H1 (cell line): ENCODE data around the gene EPB42. TPM values are rescaled to one million over a fixed set of nuclear protein-coding genes. Genes with fewer than 3 reads are reported as not detected.

Experiments used
- CTCF ChIA-PET: fragments of 300-600 bp; sonication (Branson Sonifier 250); formaldehyde crosslinking; loops from one replicate; lab custom pipeline; 2021; ENCODE audit not compliant: partially characterized antibody; lab: Charles Lee
- POLR2A ChIA-PET: fragments of 300-600 bp; sonication (Branson Sonifier 250); formaldehyde crosslinking; loops from one replicate; lab custom pipeline; 2021; ENCODE audit warnings: inconsistent platforms; ENCODE audit not compliant: partially characterized antibody; lab: Charles Lee
- DNase-seq, 2 experiments: peaks; one replicate each; pipeline versions ENCODE4 v3.0.0 to v3.0.0-alpha.2; 2010 to 2022; ENCODE audit warnings: low spot score in 2 of 2, low read depth in 1 of 2, mixed read lengths in 1 of 2
- FAIRE-seq: peaks from 2 replicates; lab custom pipeline; 2011; peaks lifted over from hg19 to GRCh38; lab: Jason Lieb, UNC
- H2AFZ ChIP-seq: 2 replicates; pipeline ENCODE4 v1.8.1; 2012; ENCODE audit warnings: low read length, inconsistent platforms
- H2AK5ac ChIP-seq: 2 replicates; pipeline ENCODE4 v1.6.1; 2013; ENCODE audit warnings: low read depth, low read length
- H2BK120ac ChIP-seq: replicated peaks from 2 replicates; pipeline ENCODE3; 2013; ENCODE audit warnings: low read depth, low read length, inconsistent platforms
- H2BK12ac ChIP-seq: 2 replicates; pipeline ENCODE4 v1.6.1; 2013; ENCODE audit warnings: low read depth, low read length
- H2BK15ac ChIP-seq: 2 replicates; pipeline ENCODE4 v1.6.1; 2013; ENCODE audit warnings: low read length
- H2BK20ac ChIP-seq: 2 replicates; pipeline ENCODE4 v1.6.1; 2013; ENCODE audit warnings: low read length
- H2BK5ac ChIP-seq: 2 replicates; pipeline ENCODE4 v1.6.1; 2013; ENCODE audit warnings: low read depth, low read length
- H3K14ac ChIP-seq: 2 replicates; pipeline ENCODE4 v1.6.1; 2013; ENCODE audit warnings: inconsistent platforms; ENCODE audit not compliant: insufficient read length
- H3K18ac ChIP-seq: 2 replicates; pipeline ENCODE4 v1.6.1; 2013; ENCODE audit warnings: low read length; ENCODE audit errors: extremely low read depth
- H3K23ac ChIP-seq: 2 replicates; pipeline ENCODE4 v1.6.1; 2013; ENCODE audit warnings: inconsistent platforms; ENCODE audit not compliant: insufficient read length
- H3K23me2 ChIP-seq: 2 replicates; pipeline ENCODE4 v1.6.1; 2013; ENCODE audit warnings: low read depth, low read length
- H3K27ac ChIP-seq: 2 replicates; pipeline ENCODE4 v1.6.1; 2011; ENCODE audit warnings: low read depth, low read length, inconsistent platforms
- H3K27me3 ChIP-seq, 4 experiments: replicated peaks in 1 of 4; 1 replicate in 1 of 4; 2 replicates in 3 of 4; pipeline versions ENCODE4 v1.6.1 to v1.8.1; 2011 to 2013; ENCODE audit warnings: low read length in 3 of 4, mild to moderate bottlenecking in 3 of 4, inconsistent platforms in 2 of 4, mixed read lengths in 2 of 4, moderate library complexity in 1 of 4; ENCODE audit not compliant: control insufficient read depth in 3 of 4, insufficient read depth in 3 of 4; ENCODE audit errors: extremely low read depth in 1 of 4
- H3K36me3 ChIP-seq, 4 experiments: 2 replicates each; pipeline versions ENCODE4 v1.6.1 to v1.8.1; 2011 to 2013; ENCODE audit warnings: mild to moderate bottlenecking in 4 of 4, low read length in 3 of 4, moderate library complexity in 2 of 4, control low read depth in 1 of 4, inconsistent platforms in 1 of 4; ENCODE audit not compliant: insufficient read depth in 4 of 4, control insufficient read depth in 2 of 4
- H3K4ac ChIP-seq: replicated peaks from 2 replicates; pipeline ENCODE3; 2013; ENCODE audit warnings: low read length, low read depth, mixed read lengths, inconsistent platforms; ENCODE audit not compliant: insufficient read length
- H3K4me1 ChIP-seq, 4 experiments: replicated peaks in 1 of 4; 1 replicate in 1 of 4; 2 replicates in 3 of 4; pipeline versions ENCODE4 v1.6.1 to v1.8.1; 2011 to 2013; ENCODE audit warnings: low read length in 3 of 4, inconsistent platforms in 2 of 4, mixed read lengths in 1 of 4; ENCODE audit not compliant: insufficient read depth in 4 of 4, control insufficient read depth in 3 of 4
- H3K4me2 ChIP-seq, 2 experiments: 2 replicates each; pipeline versions ENCODE4 v1.6.1 to v1.8.1; 2011 to 2013; ENCODE audit warnings: low read depth in 2 of 2, low read length in 2 of 2, control low read depth in 1 of 2, inconsistent platforms in 1 of 2, mild to moderate bottlenecking in 1 of 2; ENCODE audit not compliant: insufficient read depth in 1 of 2
- H3K4me3 ChIP-seq, 4 experiments: fragments of 200-600, 300-600 bp in 1 of 4; sonication (generic), shearing (Covaris generic), sonication (Bioruptor Twin) in 1 of 4; 2 replicates each; pipeline versions ENCODE4 v1.5.1 to v1.8.1; 2011 to 2016; ENCODE audit warnings: low read length in 4 of 4, low read depth in 3 of 4, control low read depth in 2 of 4, inconsistent platforms in 2 of 4, mild to moderate bottlenecking in 2 of 4, mixed read lengths in 1 of 4, moderate library complexity in 1 of 4; ENCODE audit not compliant: insufficient read depth in 2 of 4; ENCODE audit errors: extremely low read depth in 1 of 4
- H3K56ac ChIP-seq: replicated peaks from 2 replicates; pipeline ENCODE3; 2013; ENCODE audit warnings: low read depth, mild to moderate bottlenecking, mixed read lengths, low read length, inconsistent platforms; ENCODE audit not compliant: insufficient read length
- H3K79me1 ChIP-seq: 2 replicates; pipeline ENCODE4 v1.6.1; 2013; ENCODE audit warnings: low read depth, low read length, control low read depth
- H3K79me2 ChIP-seq, 2 experiments: 2 replicates each; pipeline versions ENCODE4 v1.6.1 to v1.8.1; 2012 to 2013; ENCODE audit warnings: low read length in 2 of 2, mild to moderate bottlenecking in 2 of 2, inconsistent platforms in 1 of 2; ENCODE audit not compliant: insufficient read depth in 2 of 2, control insufficient read depth in 1 of 2
- H3K9ac ChIP-seq, 4 experiments: replicated peaks in 1 of 4; 1 replicate in 1 of 4; 2 replicates in 3 of 4; pipeline versions ENCODE4 v1.6.1 to v1.8.1; 2011 to 2013; ENCODE audit warnings: low read depth in 3 of 4, low read length in 3 of 4, control low read depth in 2 of 4, mild to moderate bottlenecking in 2 of 4, moderate library complexity in 2 of 4, inconsistent platforms in 1 of 4; ENCODE audit errors: extremely low read depth in 1 of 4
- H3K9me3 ChIP-seq, 2 experiments: 2 replicates each; pipeline versions ENCODE4 v1.6.1 to v1.8.1; 2012 to 2013; ENCODE audit warnings: mild to moderate bottlenecking in 2 of 2, moderate library complexity in 2 of 2, control low read depth in 1 of 2, inconsistent platforms in 1 of 2, low read depth in 1 of 2, low read length in 1 of 2, mixed read lengths in 1 of 2; ENCODE audit not compliant: insufficient read depth in 2 of 2
- H4K20me1 ChIP-seq, 2 experiments: replicated peaks in 1 of 2; 2 replicates each; pipeline versions ENCODE3 to v1.8.1; 2011 to 2013; ENCODE audit warnings: inconsistent platforms in 2 of 2, low read length in 2 of 2, mild to moderate bottlenecking in 1 of 2; ENCODE audit not compliant: insufficient read depth in 2 of 2, control insufficient read depth in 1 of 2
- H4K5ac ChIP-seq: 2 replicates; pipeline ENCODE4 v1.6.1; 2013; ENCODE audit warnings: low read length, low read depth, mixed read lengths, inconsistent platforms; ENCODE audit not compliant: insufficient read length
- H4K8ac ChIP-seq: 2 replicates; pipeline ENCODE4 v1.8.0; 2013; ENCODE audit warnings: mild to moderate bottlenecking, moderate library complexity, low read length, inconsistent platforms; ENCODE audit not compliant: insufficient read depth; ENCODE audit errors: extremely low read depth
- H4K91ac ChIP-seq: replicated peaks from 2 replicates; pipeline ENCODE3; 2013; ENCODE audit warnings: low read length, mixed read lengths, inconsistent platforms; ENCODE audit not compliant: insufficient read length
- GABPA ChIP-seq: IDR thresholded peaks from 2 replicates; pipeline ENCODE4 v1.6.1; 2011; ENCODE audit warnings: mild to moderate bottlenecking, low read length, moderate library complexity, borderline replicate concordance; ENCODE audit not compliant: insufficient read depth
- JUND ChIP-seq: IDR thresholded peaks from 2 replicates; pipeline ENCODE4 v1.6.1; 2011; ENCODE audit warnings: mild to moderate bottlenecking, improper control_type of control experiment, low read length
- RBBP5 ChIP-seq: IDR thresholded peaks from 2 replicates; pipeline ENCODE4 v1.7.1; 2012; ENCODE audit warnings: low read depth, mild to moderate bottlenecking, inconsistent platforms, low read length, moderate library complexity, borderline replicate concordance
- SIRT6 ChIP-seq: IDR thresholded peaks from one replicate; pipeline ENCODE4 v1.7.1; 2012; ENCODE audit warnings: low read length, inconsistent platforms
- TAF1 ChIP-seq: IDR thresholded peaks from 2 replicates; pipeline ENCODE4 v1.6.1; 2011; ENCODE audit warnings: mild to moderate bottlenecking, low read depth, low read length
- TCF12 ChIP-seq: IDR thresholded peaks from 2 replicates; pipeline ENCODE4 v1.6.1; 2011; ENCODE audit warnings: low read depth, mild to moderate bottlenecking, low read length
- YY1 ChIP-seq: IDR thresholded peaks from 2 replicates; pipeline ENCODE4 v1.6.1; 2011; ENCODE audit warnings: low read depth, mild to moderate bottlenecking, low read length
- WGBS, 2 experiments: shearing (Covaris generic) in 1 of 2; methylation state at CpG; one replicate each; pipeline versions ENCODE4 v1.1.6 to v1.1.7; 2013 to 2015; ENCODE audit warnings: low lambda C conversion rate in 2 of 2, mixed read lengths in 2 of 2, inconsistent platforms in 1 of 2, low coverage in 1 of 2, missing lambda C conversion rate in 1 of 2; ENCODE audit not compliant: insufficient replicate concordance in 2 of 2, insufficient coverage in 1 of 2, insufficient read length in 1 of 2; ENCODE audit errors: extremely low coverage in 1 of 2, missing lambda C conversion rate in 1 of 2; 5-methylcytosine and 5-hydroxymethylcytosine counted together
- polyA plus RNA-seq, 7 experiments: library from polyadenylated mRNA; depleted of rRNA in 3 of 7; stranded (reverse) in 5 of 7; unstranded in 2 of 7; fragments of >200 nt in 5 of 7; fragments of 200-250 nt in 2 of 7; gene quantifications; 1 replicate in 5 of 7; 2 replicates in 1 of 7; 4 replicates in 1 of 7; pipeline versions ENCODE4 v1.2.1 to v1.2.3, GENCODE V29; 2011 to 2013; ENCODE audit warnings: missing spikeins in 2 of 7, mixed read lengths in 2 of 7
- total RNA-seq: library from RNA; stranded (reverse); fragmentation: NEBNext Ultra II Directional; extraction: Animal tissue kit (Norgen Biotek cat#: 25700); gene quantifications from 2 replicates; pipeline ENCODE4 v1.2.1, GENCODE V29; 2021
- TF ChIP-seq, protein P1 (sequence below): IDR thresholded peaks from 2 replicates; pipeline ENCODE4 v1.6.1; 2012; ENCODE audit warnings: inconsistent platforms
- TF ChIP-seq, protein P2 (sequence below), 3 experiments: IDR thresholded peaks; 1 replicate in 2 of 3; 2 replicates in 1 of 3; pipeline versions ENCODE4 v1.5.1 to v1.6.1; 2011; ENCODE audit warnings: low read length in 3 of 3, mild to moderate bottlenecking in 3 of 3, inconsistent platforms in 2 of 3, low read depth in 1 of 3, moderate library complexity in 1 of 3; ENCODE audit not compliant: insufficient read depth in 1 of 3; ENCODE audit errors: control extremely low read depth in 1 of 3

Gene EPB42
- total and polyA plus RNA-seq, 2 of the 8 experiments (the other 6 are each of a cell fraction or from before 2014, with no cell fraction given) = not detected

DNA sequence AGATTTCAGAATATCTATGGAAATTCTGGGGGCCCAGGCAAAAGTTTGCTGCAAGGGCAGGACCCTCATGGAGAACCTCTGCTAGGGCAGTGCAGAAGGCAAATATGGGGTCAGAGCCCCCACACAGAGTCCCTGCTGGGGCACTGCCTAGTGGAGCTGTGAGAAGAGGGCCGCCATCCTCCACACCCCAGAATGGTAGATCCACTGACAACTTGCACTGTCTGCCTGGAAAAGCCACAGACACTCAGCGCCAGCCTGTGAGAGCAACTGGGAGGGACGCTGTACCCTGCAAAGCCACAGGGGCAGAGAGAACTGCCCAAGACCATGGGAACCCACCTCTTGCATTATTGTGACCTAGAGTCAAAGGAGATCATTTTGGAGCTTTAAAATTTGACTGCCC is 21.8 kb downstream of the EPB42 start:
- peaks cover 0 to 6% of the 10 kb centered on the region in 2 experiments; a peak in 1 of 4 replicates for H3K9me3 ChIP-seq
- H3K79me1 ChIP-seq = no peaks in the 10 kb centered on the region
- H3K36me3 ChIP-seq = no peaks in the 10 kb centered on the region; a peak in 2 of 8 replicates
- no peak overlapping the region for H2BK120ac ChIP-seq
- H2BK20ac ChIP-seq = no peak overlapping the region
- no peak overlapping the region for H3K4ac ChIP-seq
- no peak overlapping the region for H2AFZ ChIP-seq
- no peak overlapping the region for H3K18ac ChIP-seq
- H3K9ac ChIP-seq = no peak overlapping the region
- no peaks in the 10 kb centered on the region for H3K23me2 ChIP-seq
- no peaks in the 10 kb centered on the region for H4K20me1 ChIP-seq
- ChIA-PET POLR2A (interaction anchor here (0.6 to 0.9 kb wide), 2 partner anchors 17 to 452 kb away, joined by 3 read pairs; no protein-coding TSS in a partner anchor), CTCF (interaction anchor here (1.0 to 2.3 kb wide), 4 partner anchors 9 to 86 kb away, joined by 3 to 7 read pairs (median 4); no protein-coding TSS in a partner anchor)
- no peaks in the 10 kb centered on the region for H3K27me3 ChIP-seq
- no peak overlapping the region for H2BK12ac ChIP-seq
- no peak for FAIRE-seq
- no peak overlapping the region for H3K4me3 ChIP-seq
- no peak overlapping the region for H4K91ac ChIP-seq
- H3K23ac ChIP-seq = no peak overlapping the region
- H3K56ac ChIP-seq = no peak overlapping the region
- DNase-seq = no peak
- no peak overlapping the region for H2BK5ac ChIP-seq
- no peaks in the 10 kb centered on the region for H3K79me2 ChIP-seq
- no peak overlapping the region for H4K8ac ChIP-seq
- no peaks in the 10 kb centered on the region for H3K4me1 ChIP-seq
- 94% methylated on average over 3 of the region's 3 CpGs; no CpG with 5 or more reads in 1 of the 2 experiments for WGBS, 2 experiments
- H3K27ac ChIP-seq = no peak overlapping the region
- H2AK5ac ChIP-seq = no peak overlapping the region
- no peak overlapping the region for H3K4me2 ChIP-seq
- H2BK15ac ChIP-seq = no peak overlapping the region
- no peak overlapping the region for H3K14ac ChIP-seq
- H4K5ac ChIP-seq = no peak overlapping the region
- TF ChIP-seq TCF12 (no peak), TAF1 (no peak), RBBP5 (no peak), GABPA (no peak), SIRT6 (no peak), JUND (no peak), YY1 (no peak)
- TF ChIP-seq, protein P1, sequence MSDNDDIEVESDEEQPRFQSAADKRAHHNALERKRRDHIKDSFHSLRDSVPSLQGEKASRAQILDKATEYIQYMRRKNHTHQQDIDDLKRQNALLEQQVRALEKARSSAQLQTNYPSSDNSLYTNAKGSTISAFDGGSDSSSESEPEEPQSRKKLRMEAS = no peak
- TF ChIP-seq, protein P2, sequence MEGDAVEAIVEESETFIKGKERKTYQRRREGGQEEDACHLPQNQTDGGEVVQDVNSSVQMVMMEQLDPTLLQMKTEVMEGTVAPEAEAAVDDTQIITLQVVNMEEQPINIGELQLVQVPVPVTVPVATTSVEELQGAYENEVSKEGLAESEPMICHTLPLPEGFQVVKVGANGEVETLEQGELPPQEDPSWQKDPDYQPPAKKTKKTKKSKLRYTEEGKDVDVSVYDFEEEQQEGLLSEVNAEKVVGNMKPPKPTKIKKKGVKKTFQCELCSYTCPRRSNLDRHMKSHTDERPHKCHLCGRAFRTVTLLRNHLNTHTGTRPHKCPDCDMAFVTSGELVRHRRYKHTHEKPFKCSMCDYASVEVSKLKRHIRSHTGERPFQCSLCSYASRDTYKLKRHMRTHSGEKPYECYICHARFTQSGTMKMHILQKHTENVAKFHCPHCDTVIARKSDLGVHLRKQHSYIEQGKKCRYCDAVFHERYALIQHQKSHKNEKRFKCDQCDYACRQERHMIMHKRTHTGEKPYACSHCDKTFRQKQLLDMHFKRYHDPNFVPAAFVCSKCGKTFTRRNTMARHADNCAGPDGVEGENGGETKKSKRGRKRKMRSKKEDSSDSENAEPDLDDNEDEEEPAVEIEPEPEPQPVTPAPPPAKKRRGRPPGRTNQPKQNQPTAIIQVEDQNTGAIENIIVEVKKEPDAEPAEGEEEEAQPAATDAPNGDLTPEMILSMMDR (IDR thresholded peaks at IDR 0.05; ENCODE audit: control extremely low read depth in 1 of 3, insufficient read depth in 1 of 3, low read depth in 1 of 3, low read length in 3 of 3) = no peak
